Spleen (tissue), 11 donors: ENCODE results near the gene DBI. TPM values are rescaled to one million over a fixed set of nuclear protein-coding genes. Genes with fewer than 3 reads are reported as not detected.

Source experiments
- DNase-seq: peaks from one replicate; pipeline ENCODE4 v3.0.0-alpha.2; 2020
- H3K27ac ChIP-seq, 8 donors: fragments of 200-600 bp; sonication (generic) in 7 of 8; 1 replicate in 4 of 8; 2 replicates in 4 of 8; pipeline versions ENCODE4 v1.5.0 to v1.8.0; 2016 to 2021; ENCODE audit warnings: inconsistent platforms in 4 of 8, mild to moderate bottlenecking in 4 of 8, moderate library complexity in 1 of 8
- H3K27me3 ChIP-seq, 7 donors: fragments of 200-600 bp; sonication (generic) in 6 of 7; replicated peaks in 1 of 7; 1 replicate in 4 of 7; 2 replicates in 3 of 7; pipeline versions ENCODE4 v1.5.0 to v1.8.0; 2016 to 2021; ENCODE audit warnings: inconsistent platforms in 3 of 7, mild to moderate bottlenecking in 1 of 7
- H3K36me3 ChIP-seq, 6 donors: fragments of 200-600 bp; sonication (generic) in 5 of 6; 1 replicate in 4 of 6; 2 replicates in 2 of 6; pipeline versions ENCODE4 v1.5.0 to v1.8.0; 2016 to 2021; ENCODE audit warnings: inconsistent platforms in 2 of 6
- H3K4me1 ChIP-seq, 6 donors: fragments of 200-600 bp; sonication (generic) in 5 of 6; 1 replicate in 3 of 6; 2 replicates in 3 of 6; pipeline versions ENCODE4 v1.5.0 to v1.8.0; 2016 to 2021; ENCODE audit warnings: inconsistent platforms in 3 of 6
- H3K4me3 ChIP-seq, 8 donors: fragments of 200-600 bp; sonication (generic) in 7 of 8; 1 replicate in 4 of 8; 2 replicates in 4 of 8; pipeline versions ENCODE4 v1.5.0 to v1.8.0; 2016 to 2021; ENCODE audit warnings: inconsistent platforms in 4 of 8, mild to moderate bottlenecking in 4 of 8, moderate library complexity in 2 of 8
- H3K9me3 ChIP-seq, 8 donors: fragments of 200-600 bp; sonication (generic) in 7 of 8; 1 replicate in 4 of 8; 2 replicates in 4 of 8; pipeline versions ENCODE4 v1.5.0 to v1.8.0; 2016 to 2021; ENCODE audit warnings: inconsistent platforms in 4 of 8
- CTCF ChIP-seq, 11 experiments: fragments of 200-600 bp in 7 of 11; fragments of 450-650 bp in 4 of 11; sonication (generic) in 4 of 11; IDR thresholded peaks in 8 of 11; conservative IDR thresholded peaks in 3 of 11; 1 replicate in 7 of 11; 2 replicates in 4 of 11; pipeline versions ENCODE4 v1.4.0 to v1.8.0; 2016 to 2021; ENCODE audit warnings: antibody characterized with exemption in 11 of 11, inconsistent platforms in 4 of 11, mild to moderate bottlenecking in 1 of 11
- POLR2A ChIP-seq, 3 donors: fragments of 450-650 bp; IDR thresholded peaks; one replicate each; pipeline ENCODE4 v1.5.1; 2017; ENCODE audit warnings: antibody characterized with exemption in 3 of 3, mild to moderate bottlenecking in 1 of 3
- POLR2AphosphoS5 ChIP-seq, 3 donors: sonication (generic); formaldehyde crosslinking; IDR thresholded peaks; one replicate each; pipeline ENCODE4 v1.5.1; 2017; ENCODE audit warnings: antibody characterized with exemption in 3 of 3
- WGBS, 5 donors: extraction: QIAGEN DNeasy Blood & Tissue Kit in 3 of 5; methylation state at CpG; one replicate each; pipeline versions ENCODE4 v1.1.5 to v1.1.7; 2013 to 2018; 5-methylcytosine and 5-hydroxymethylcytosine counted together
- intact Hi-C: fragments of 100-400 bp; cut with DNase I; formaldehyde crosslinking; loops from one replicate; pipeline ENCODE4 v1.15.0; 2023; ENCODE audit warnings: low total_unique reads
- polyA plus RNA-seq, 3 donors: library from polyadenylated mRNA; stranded (reverse); fragments of 200-250 nt; gene quantifications; one replicate each; pipeline ENCODE4 v1.2.1, GENCODE V29; 2013
- total RNA-seq, 7 donors: library from RNA; depleted of rRNA in 3 of 7; stranded (reverse); fragments of >200 nt in 3 of 7; fragmentation: NEBNext Ultra II Directional in 4 of 7; extraction: Animal tissue kit (Norgen Biotek cat#: 25700) in 4 of 7; gene quantifications; one replicate each; pipeline versions ENCODE4 v1.1.0 to v1.2.1, GENCODE V29; 2016 to 2021
- donor health status: healthy with polysubstance abuse.
- donor health status: DM: no; HTN: no; CAD: no; lungs with moderate emphysema.
- donor health status: DM: no; HTN: no; CAD: no.
- donor health status: Bipolar disorder and iron deficiency.
- donor health status: healthy.
- donor health status: DM: no; HTN: no; CAD: no.
- donor health status: DM: yes; HTN: yes; CAD: no.

DBI gene
- total and polyA plus RNA-seq, 10 donors = 37.3 to 321 (median 61.2) TPM

- intact Hi-C loops = no loop called here
- no peak overlapping the region for H3K4me3 ChIP-seq
- DNase-seq = no peak
- 93 to 96% (median 95%) methylated on average over 4 to 5 of the region's 5 CpGs for WGBS, 5 donors
- H3K27me3 ChIP-seq = no peaks in the 10 kb centered on the region
- H3K9me3 ChIP-seq = peaks cover 0 to 24% (median 19%) of the 10 kb centered on the region in 8 donors
- no peaks in the 10 kb centered on the region for H3K4me1 ChIP-seq
- peaks cover 6 to 34% (median 28%) of the 10 kb centered on the region in 6 donors for H3K36me3 ChIP-seq
- TF ChIP-seq CTCF (IDR thresholded peaks at IDR 0.05 in 8 of 11, conservative IDR thresholded peaks at IDR 0.05 in 3 of 11) (no peak), POLR2A (IDR thresholded peaks at IDR 0.05) (no peak), POLR2AphosphoS5 (IDR thresholded peaks at IDR 0.05) (no peak)
- no peak overlapping the region for H3K27ac ChIP-seq
These were observed 10.0 kb downstream of the DBI start for GRCh38 chr2:119376810-119377209.

- DNase-seq = no peak
- no peaks in the 10 kb centered on the region for H3K27me3 ChIP-seq
- 81 to 88% (median 82%) methylated on average over 7 of the region's 7 CpGs for WGBS, 5 donors
- H3K9me3 ChIP-seq = peaks cover 0 to 24% (median 19%) of the 10 kb centered on the region in 8 donors
- peaks cover 6 to 28% (median 22%) of the 10 kb centered on the region in 6 donors for H3K36me3 ChIP-seq
- no peaks in the 10 kb centered on the region for H3K4me1 ChIP-seq
- no peak overlapping the region for H3K4me3 ChIP-seq
- H3K27ac ChIP-seq = no peak overlapping the region
- intact Hi-C loops = no loop called here
- TF ChIP-seq POLR2AphosphoS5 (IDR thresholded peaks at IDR 0.05) = no peak
- no peak for TF ChIP-seq CTCF (IDR thresholded peaks at IDR 0.05 in 8 of 11, conservative IDR thresholded peaks at IDR 0.05 in 3 of 11)
- TF ChIP-seq POLR2A (IDR thresholded peaks at IDR 0.05) = no peak
These were observed 10.7 kb downstream of the DBI start for GRCh38 chr2:119377294-119377992.

GRCh38 chr2:119377993-119378345 is 11.2 kb downstream of the DBI start:
- H3K4me1 ChIP-seq = no peaks in the 10 kb centered on the region
- H3K27ac ChIP-seq = no peak overlapping the region
- no peak overlapping the region for H3K4me3 ChIP-seq
- WGBS, 5 donors = 68 to 81% (median 76%) methylated on average over 5 of the region's 5 CpGs
- no peak for TF ChIP-seq CTCF (IDR thresholded peaks at IDR 0.05 in 8 of 11, conservative IDR thresholded peaks at IDR 0.05 in 3 of 11)
- TF ChIP-seq POLR2A (IDR thresholded peaks at IDR 0.05) = no peak
- no peak for TF ChIP-seq POLR2AphosphoS5 (IDR thresholded peaks at IDR 0.05)
- DNase-seq = no peak
- intact Hi-C loops = no loop called here
- no peaks in the 10 kb centered on the region for H3K27me3 ChIP-seq
- peaks cover 4 to 22% (median 17%) of the 10 kb centered on the region in 6 donors for H3K36me3 ChIP-seq
- H3K9me3 ChIP-seq = peaks cover 0 to 20% (median 16%) of the 10 kb centered on the region in 8 donors

GRCh38 chr2:119378566-119378965 is 11.8 kb downstream of the DBI start:
- intact Hi-C loops = no loop called here
- peaks cover 0 to 14% (median 10%) of the 10 kb centered on the region in 8 donors for H3K9me3 ChIP-seq
- H3K36me3 ChIP-seq = peaks cover 0 to 16% (median 11%) of the 10 kb centered on the region in 6 donors
- DNase-seq = no peak
- no peaks in the 10 kb centered on the region for H3K27me3 ChIP-seq
- H3K4me3 ChIP-seq = no peak overlapping the region
- TF ChIP-seq POLR2AphosphoS5 (IDR thresholded peaks at IDR 0.05) (no peak), POLR2A (IDR thresholded peaks at IDR 0.05) (no peak), CTCF (IDR thresholded peaks at IDR 0.05 in 8 of 11, conservative IDR thresholded peaks at IDR 0.05 in 3 of 11) (no peak)
- no peaks in the 10 kb centered on the region for H3K4me1 ChIP-seq
- no peak overlapping the region for H3K27ac ChIP-seq
- WGBS, 5 donors = 82 to 93% (median 90%) methylated on average over 6 of the region's 6 CpGs
